ENCODE measurements around the gene DCAF5.

DNA sequence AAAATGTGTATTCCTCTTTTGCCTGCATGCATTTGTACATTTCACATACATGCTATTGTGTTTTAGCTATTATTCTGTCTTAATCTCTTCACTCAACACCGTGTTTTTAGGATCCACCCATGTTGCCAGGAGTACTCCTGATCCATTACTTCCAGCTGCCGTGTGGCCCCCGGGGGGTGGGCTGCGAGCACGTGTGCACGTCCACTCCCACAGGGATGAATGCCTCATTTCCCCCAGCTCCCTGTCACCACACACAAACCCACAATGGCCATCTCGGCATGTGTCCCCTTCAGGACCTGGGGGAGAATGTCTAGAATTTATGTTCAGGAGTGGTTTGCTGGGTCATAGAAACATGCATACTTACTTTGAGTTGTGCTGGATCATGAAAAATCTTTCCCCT, 111.1 kb downstream of the DCAF5 start:
- TF ChIP-seq, protein P1, sequence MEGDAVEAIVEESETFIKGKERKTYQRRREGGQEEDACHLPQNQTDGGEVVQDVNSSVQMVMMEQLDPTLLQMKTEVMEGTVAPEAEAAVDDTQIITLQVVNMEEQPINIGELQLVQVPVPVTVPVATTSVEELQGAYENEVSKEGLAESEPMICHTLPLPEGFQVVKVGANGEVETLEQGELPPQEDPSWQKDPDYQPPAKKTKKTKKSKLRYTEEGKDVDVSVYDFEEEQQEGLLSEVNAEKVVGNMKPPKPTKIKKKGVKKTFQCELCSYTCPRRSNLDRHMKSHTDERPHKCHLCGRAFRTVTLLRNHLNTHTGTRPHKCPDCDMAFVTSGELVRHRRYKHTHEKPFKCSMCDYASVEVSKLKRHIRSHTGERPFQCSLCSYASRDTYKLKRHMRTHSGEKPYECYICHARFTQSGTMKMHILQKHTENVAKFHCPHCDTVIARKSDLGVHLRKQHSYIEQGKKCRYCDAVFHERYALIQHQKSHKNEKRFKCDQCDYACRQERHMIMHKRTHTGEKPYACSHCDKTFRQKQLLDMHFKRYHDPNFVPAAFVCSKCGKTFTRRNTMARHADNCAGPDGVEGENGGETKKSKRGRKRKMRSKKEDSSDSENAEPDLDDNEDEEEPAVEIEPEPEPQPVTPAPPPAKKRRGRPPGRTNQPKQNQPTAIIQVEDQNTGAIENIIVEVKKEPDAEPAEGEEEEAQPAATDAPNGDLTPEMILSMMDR (conservative IDR thresholded peaks at IDR 0.05; ENCODE audit: low read depth, low read length) = no peak
- no peak for TF ChIP-seq EZH2 (IDR thresholded peaks at IDR 0.05; ENCODE audit: borderline replicate concordance, low read depth, low read length, poor library complexity, severe bottlenecking)

Data from A673 (cell line).